Measurements from ENCODE around the gene PIP. TPM values are rescaled to one million over a fixed set of nuclear protein-coding genes. Genes with fewer than 3 reads are reported as not detected.
"Not testable (repeated sequence)": the region's sequence is repeated elsewhere in the genome, so short reads cannot be mapped to it uniquely, and the experiment has no call there.

PIP gene
- total and polyA plus RNA-seq, 2 of the 8 experiments (the other 6 are each of a cell fraction or from before 2014, with no cell fraction given), result not detected

GRCh38 chr7:143177374-143178119 is 45.7 kb downstream of the PIP start (continued):
- no peak for TF ChIP-seq KDM4A (IDR thresholded peaks at IDR 0.05; ENCODE audit: low read depth, low read length, severe bottlenecking)
- TF ChIP-seq BACH1 (IDR thresholded peaks at IDR 0.05; ENCODE audit: low read length), result no peak
- TF ChIP-seq EGR1 (IDR thresholded peaks at IDR 0.05; ENCODE audit: borderline replicate concordance, low read depth, low read length), result no peak
- TF ChIP-seq TEAD4 (IDR thresholded peaks at IDR 0.05; ENCODE audit: low read depth, low read length), result no peak
- no peak for TF ChIP-seq ASH2L (IDR thresholded peaks at IDR 0.05; ENCODE audit: low read length)
- no peak for TF ChIP-seq TAF1 (IDR thresholded peaks at IDR 0.05; ENCODE audit: low read depth, low read length)

- H3K9me3 ChIP-seq (ENCODE audit: insufficient read depth in 2 of 2, low read depth in 1 of 2, low read length in 1 of 2); H3K36me3 ChIP-seq (ENCODE audit: control insufficient read depth in 2 of 4, insufficient read depth in 4 of 4, low read length in 3 of 4); H3K56ac ChIP-seq (replicated peaks; ENCODE audit: insufficient read length, low read depth, low read length); H2BK20ac ChIP-seq (ENCODE audit: low read length); H4K91ac ChIP-seq (replicated peaks; ENCODE audit: insufficient read length, low read length); H4K8ac ChIP-seq (ENCODE audit: extremely low read depth, insufficient read depth, low read length); H2AFZ ChIP-seq (ENCODE audit: low read length); H3K4me3 ChIP-seq (ENCODE audit: extremely low read depth in 1 of 4, insufficient read depth in 2 of 4, low read depth in 3 of 4, low read length in 4 of 4); H3K23me2 ChIP-seq (ENCODE audit: low read depth, low read length); POLR2A ChIA-PET (ENCODE audit: partially characterized antibody); H3K4me1 ChIP-seq (replicated peaks in 1 of 4; ENCODE audit: control insufficient read depth in 3 of 4, insufficient read depth in 4 of 4, low read length in 3 of 4); H3K9ac ChIP-seq (replicated peaks in 1 of 4; ENCODE audit: extremely low read depth in 1 of 4, low read depth in 3 of 4, low read length in 3 of 4); H2BK5ac ChIP-seq (ENCODE audit: low read depth, low read length); H3K18ac ChIP-seq (ENCODE audit: extremely low read depth, low read length); H3K79me2 ChIP-seq (ENCODE audit: control insufficient read depth in 1 of 2, insufficient read depth in 2 of 2, low read length in 2 of 2); H3K79me1 ChIP-seq (ENCODE audit: low read depth, low read length); FAIRE-seq; H3K14ac ChIP-seq (ENCODE audit: insufficient read length); H2BK15ac ChIP-seq (ENCODE audit: low read length); H3K4ac ChIP-seq (replicated peaks; ENCODE audit: insufficient read length, low read depth, low read length); H4K20me1 ChIP-seq (replicated peaks in 1 of 2; ENCODE audit: control insufficient read depth in 1 of 2, insufficient read depth in 2 of 2, low read length in 2 of 2); H2BK120ac ChIP-seq (replicated peaks; ENCODE audit: low read depth, low read length); H3K27me3 ChIP-seq (replicated peaks in 1 of 4; ENCODE audit: control insufficient read depth in 3 of 4, extremely low read depth in 1 of 4, insufficient read depth in 3 of 4, low read length in 3 of 4); H2BK12ac ChIP-seq (ENCODE audit: low read depth, low read length); H3K27ac ChIP-seq (ENCODE audit: low read depth, low read length); H4K5ac ChIP-seq (ENCODE audit: insufficient read length, low read depth, low read length); H2AK5ac ChIP-seq (ENCODE audit: low read depth, low read length); H3K4me2 ChIP-seq (ENCODE audit: insufficient read depth in 1 of 2, low read depth in 2 of 2, low read length in 2 of 2); H3K23ac ChIP-seq (ENCODE audit: insufficient read length); DNase-seq (ENCODE audit: low read depth in 1 of 2, low spot score in 2 of 2): not testable (repeated sequence)
- WGBS, 2 experiments (ENCODE audit: extremely low coverage in 1 of 2, insufficient coverage in 1 of 2, insufficient read length in 1 of 2, insufficient replicate concordance in 2 of 2, low coverage in 1 of 2, low lambda C conversion rate in 2 of 2, missing lambda C conversion rate in 1 of 2), result 95% methylated on average over 4 of the region's 4 CpGs; no CpG with 5 or more reads in 1 of the 2 experiments
- CTCF ChIA-PET (ENCODE audit: partially characterized antibody), result interaction anchor here (1.6 kb wide), 1 partner anchor 34 kb away, joined by 3 read pairs; no protein-coding TSS in a partner anchor
Measured at GRCh38 chr7:143180771-143181170, 48.9 kb downstream of the PIP start.

Measured in H1 (cell line).